Measurements from ENCODE around the gene A4GALT. TPM values are rescaled to one million over a fixed set of nuclear protein-coding genes. Genes with fewer than 3 reads are reported as not detected.
"Not testable (repeated sequence)": the region's sequence is repeated elsewhere in the genome, so short reads cannot be mapped to it uniquely, and the experiment has no call there.

Gene A4GALT
- total RNA-seq, 1 donor from 2014 or later: 12.7 TPM

- DNase-seq (ENCODE audit: low read depth): no peak
- TF ChIP-seq CTCF (IDR thresholded peaks at IDR 0.05; ENCODE audit: insufficient read depth, low read length, poor library complexity, severe bottlenecking): no peak
- H3K27me3 ChIP-seq (ENCODE audit: control insufficient read depth, insufficient read depth, low read length): no peaks in the 10 kb centered on the region
- H3K4me3 ChIP-seq (ENCODE audit: low read depth, low read length): no peak overlapping the region
- H3K36me3 ChIP-seq (ENCODE audit: control insufficient read depth, insufficient read depth, low read length): no peaks in the 10 kb centered on the region
These were observed 46.2 kb upstream of the A4GALT start for GRCh38 chr22:42766860-42767259.

- H3K27me3 ChIP-seq (ENCODE audit: control insufficient read depth, insufficient read depth, low read length): no peaks in the 10 kb centered on the region
- no peak for TF ChIP-seq CTCF (IDR thresholded peaks at IDR 0.05; ENCODE audit: insufficient read depth, low read length, poor library complexity, severe bottlenecking)
- DNase-seq (ENCODE audit: low read depth): no peak
- no peak overlapping the region for H3K4me3 ChIP-seq (ENCODE audit: low read depth, low read length)
- H3K36me3 ChIP-seq (ENCODE audit: control insufficient read depth, insufficient read depth, low read length): no peaks in the 10 kb centered on the region
These were observed 44.3 kb upstream of the A4GALT start for GRCh38 chr22:42764895-42765363.

GRCh38 chr22:42763965-42764480 lies 43.4 kb upstream of the A4GALT start:
- no peak for DNase-seq (ENCODE audit: low read depth)
- no peaks in the 10 kb centered on the region for H3K27me3 ChIP-seq (ENCODE audit: control insufficient read depth, insufficient read depth, low read length)
- H3K4me3 ChIP-seq (ENCODE audit: low read depth, low read length): no peak overlapping the region
- no peak for TF ChIP-seq CTCF (IDR thresholded peaks at IDR 0.05; ENCODE audit: insufficient read depth, low read length, poor library complexity, severe bottlenecking)
- no peaks in the 10 kb centered on the region for H3K36me3 ChIP-seq (ENCODE audit: control insufficient read depth, insufficient read depth, low read length)

GRCh38 chr22:42760806-42761565 lies 40.3 kb upstream of the A4GALT start:
- Histone ChIP-seq H3K36me3 (ENCODE audit: control insufficient read depth, insufficient read depth, low read length) (no peaks in the 10 kb centered on the region), H3K27me3 (ENCODE audit: control insufficient read depth, insufficient read depth, low read length) (no peaks in the 10 kb centered on the region), H3K4me3 (ENCODE audit: low read depth, low read length) (no peak overlapping the region)
- no peak for DNase-seq (ENCODE audit: low read depth)
- no peak for TF ChIP-seq CTCF (IDR thresholded peaks at IDR 0.05; ENCODE audit: insufficient read depth, low read length, poor library complexity, severe bottlenecking)

- no peak for TF ChIP-seq CTCF (IDR thresholded peaks at IDR 0.05; ENCODE audit: insufficient read depth, low read length, poor library complexity, severe bottlenecking)
- no peak for DNase-seq (ENCODE audit: low read depth)
- Histone ChIP-seq H3K4me3 (ENCODE audit: low read depth, low read length) (no peak overlapping the region), H3K27me3 (ENCODE audit: control insufficient read depth, insufficient read depth, low read length) (no peaks in the 10 kb centered on the region), H3K36me3 (ENCODE audit: control insufficient read depth, insufficient read depth, low read length) (no peaks in the 10 kb centered on the region)
These were observed 38.4 kb upstream of the A4GALT start for GRCh38 chr22:42758931-42759629.

GRCh38 chr22:42755553-42755952 lies 34.9 kb upstream of the A4GALT start:
- H3K36me3 ChIP-seq (ENCODE audit: control insufficient read depth, insufficient read depth, low read length); DNase-seq (ENCODE audit: low read depth); H3K27me3 ChIP-seq (ENCODE audit: control insufficient read depth, insufficient read depth, low read length); H3K4me3 ChIP-seq (ENCODE audit: low read depth, low read length): not testable (repeated sequence)

- not testable (repeated sequence) for H3K27me3 ChIP-seq (ENCODE audit: control insufficient read depth, insufficient read depth, low read length); H3K4me3 ChIP-seq (ENCODE audit: low read depth, low read length); DNase-seq (ENCODE audit: low read depth); H3K36me3 ChIP-seq (ENCODE audit: control insufficient read depth, insufficient read depth, low read length)
These were observed 34.5 kb upstream of the A4GALT start for GRCh38 chr22:42755121-42755520.
